ENCODE data around the gene ATP9A.

GRCh38 chr20:51792960-51793359 lies 24.8 kb upstream of the ATP9A start:
- no peak for TF ChIP-seq CTCF (IDR thresholded peaks at IDR 0.05)
- TF ChIP-seq POLR2A (IDR thresholded peaks at IDR 0.05), result no peak
